HG02642 (cell line): Measurements from ENCODE around the gene RNU6-9.

Experiments
- ATAC-seq: cut with Tn5 transposase; IDR thresholded peaks from one replicate; pipeline ENCODE4 v1.9.1; 2021; ENCODE audit warnings: mild to moderate bottlenecking; ENCODE audit not compliant: unreplicated experiment, poor library complexity

RNU6-9 gene

GRCh38 chr19:861141-861755 is 32.0 kb upstream of the RNU6-9 start:
- no peak for ATAC-seq

- no peak for ATAC-seq
These were observed 31.3 kb upstream of the RNU6-9 start for GRCh38 chr19:861756-862580.

- ATAC-seq: no peak
These were observed 30.5 kb upstream of the RNU6-9 start for GRCh38 chr19:862581-863314.

- no peak for ATAC-seq
These were observed 30.0 kb upstream of the RNU6-9 start for GRCh38 chr19:863315-863620.

GRCh38 chr19:866769-867300 is 26.4 kb upstream of the RNU6-9 start:
- ATAC-seq: no peak

GRCh38 chr19:867301-867793 is 25.9 kb upstream of the RNU6-9 start:
- ATAC-seq: no peak

- ATAC-seq: no peak
These were observed 25.3 kb upstream of the RNU6-9 start for GRCh38 chr19:867855-868457.

GRCh38 chr19:868458-869244 is 24.6 kb upstream of the RNU6-9 start:
- ATAC-seq: no peak

GRCh38 chr19:869245-870177 is 23.8 kb upstream of the RNU6-9 start:
- ATAC-seq: no peak

GRCh38 chr19:870314-870713 is 23.0 kb upstream of the RNU6-9 start:
- no peak for ATAC-seq

GRCh38 chr19:870963-871401 is 22.3 kb upstream of the RNU6-9 start:
- no peak for ATAC-seq

GRCh38 chr19:871446-872265 is 21.6 kb upstream of the RNU6-9 start:
- no peak for ATAC-seq

GRCh38 chr19:872266-872951 is 20.9 kb upstream of the RNU6-9 start:
- ATAC-seq: no peak

- no peak for ATAC-seq
These were observed 20.2 kb upstream of the RNU6-9 start for GRCh38 chr19:873084-873483.

- ATAC-seq: no peak
These were observed 19.7 kb upstream of the RNU6-9 start for GRCh38 chr19:873561-874041.

GRCh38 chr19:875265-875879 is 17.9 kb upstream of the RNU6-9 start:
- no peak for ATAC-seq

- no peak for ATAC-seq
These were observed 17.2 kb upstream of the RNU6-9 start for GRCh38 chr19:876089-876488.
